GM10248 (cell line): ENCODE data around the gene CDH23.

Source experiments
- CTCF ChIA-PET: fragments of 300-600 bp; sonication (Branson Sonifier 250); formaldehyde crosslinking; extraction: SDS; loops from one replicate; lab custom pipeline; 2021; ENCODE audit warnings: antibody characterized with exemption; lab: Yijun Ruan, JAX
- POLR2A ChIA-PET: fragments of 350-650 bp; sonication (Branson Sonifier 250); formaldehyde crosslinking; extraction: SDS; loops from one replicate; lab custom pipeline; 2020; ENCODE audit warnings: antibody characterized with exemption; lab: Yijun Ruan, JAX
- DNase-seq: peaks from one replicate; pipeline ENCODE4 v3.0.0; 2012; ENCODE audit errors: extremely low spot score
- CTCF ChIP-seq: IDR thresholded peaks from 2 replicates; pipeline ENCODE4 v1.5.1; 2012; ENCODE audit warnings: mild to moderate bottlenecking, low read depth; ENCODE audit errors: extremely low read depth, missing control alignments, control extremely low read depth

CDH23 gene

GRCh38 chr10:71769279-71769823 lies 372.6 kb downstream of the CDH23 start:
- CTCF ChIA-PET: interaction anchor here (0.8 to 1.8 kb wide), 5 partner anchors 8 to 385 kb away, joined by 3 to 7 read pairs (median 3); no protein-coding TSS in a partner anchor
- POLR2A ChIA-PET: no interaction called here
- no peak for DNase-seq
- no peak for TF ChIP-seq CTCF

GRCh38 chr10:71770255-71770654 lies 373.5 kb downstream of the CDH23 start:
- ChIA-PET POLR2A (no interaction called here), CTCF (interaction anchor here (1.6 kb wide), 1 partner anchor 22 kb away, joined by 4 read pairs; no protein-coding TSS in a partner anchor)
- DNase-seq: no peak
- no peak for TF ChIP-seq CTCF

GRCh38 chr10:71770789-71771188 lies 374.1 kb downstream of the CDH23 start:
- ChIA-PET CTCF (interaction anchor here (1.5 to 4.4 kb wide), 4 partner anchors 22 to 75 kb away, joined by 3 to 60 read pairs (median 9); no protein-coding TSS in a partner anchor), POLR2A (no interaction called here)
- DNase-seq: no peak
- TF ChIP-seq CTCF: no peak

- ChIA-PET CTCF (interaction anchor here (1.5 to 4.4 kb wide), 6 partner anchors 13 to 75 kb away, joined by 3 to 61 read pairs (median 19); no protein-coding TSS in a partner anchor), POLR2A (no interaction called here)
- no peak for TF ChIP-seq CTCF
- DNase-seq: no peak
Measured at GRCh38 chr10:71771204-71771603, 374.5 kb downstream of the CDH23 start.

GRCh38 chr10:71771821-71772617 lies 375.3 kb downstream of the CDH23 start:
- ChIA-PET POLR2A (interaction anchor here (0.7 kb wide), 1 partner anchor 14 kb away, joined by 3 read pairs; no protein-coding TSS in a partner anchor), CTCF (interaction anchor here (0.6 to 4.4 kb wide), 23 partner anchors 8 to 457 kb away, joined by 3 to 61 read pairs (median 4); partner anchors contain the start of gene SLC29A3)
- no peak for TF ChIP-seq CTCF
- DNase-seq: no peak

GRCh38 chr10:71772832-71773220 lies 376.1 kb downstream of the CDH23 start:
- CTCF ChIA-PET: interaction anchor here (0.6 to 4.4 kb wide), 33 partner anchors 9 to 458 kb away, joined by 3 to 61 read pairs (median 4); partner anchors contain the start of gene PSAP
- DNase-seq: no peak
- TF ChIP-seq CTCF: no peak
- POLR2A ChIA-PET: interaction anchor here (0.6 to 0.7 kb wide), 2 partner anchors 14 to 18 kb away, joined by 3 to 4 read pairs; no protein-coding TSS in a partner anchor
